Astrocyte (in vitro differentiated cells and primary cell): Measurements from ENCODE around the gene OR1I1. TPM values are rescaled to one million over a fixed set of nuclear protein-coding genes. Genes with fewer than 3 reads are reported as not detected.

Source experiments
- DNase-seq: peaks from one replicate; pipeline ENCODE4 v3.0.0-alpha.2; 2010; ENCODE audit warnings: low read depth
- FAIRE-seq: peaks from 2 replicates; lab custom pipeline; 2011; peaks lifted over from hg19 to GRCh38; lab: Jason Lieb, UNC
- H2AFZ ChIP-seq: 2 replicates; pipeline ENCODE4 v1.6.0; 2012; ENCODE audit warnings: low read depth, low read length, inconsistent platforms
- H3K27ac ChIP-seq: 2 replicates; pipeline ENCODE4 v1.5.1; 2011; ENCODE audit warnings: low read depth, low read length, inconsistent platforms
- H3K27me3 ChIP-seq: 2 replicates; pipeline ENCODE4 v1.6.0; 2011; ENCODE audit warnings: low read length, inconsistent platforms; ENCODE audit not compliant: insufficient read depth
- H3K36me3 ChIP-seq: 2 replicates; pipeline ENCODE4 v1.5.1; 2011; ENCODE audit warnings: low read length, inconsistent platforms; ENCODE audit not compliant: insufficient read depth
- H3K4me1 ChIP-seq: 2 replicates; pipeline ENCODE4 v1.5.1; 2011; ENCODE audit warnings: low read length, inconsistent platforms; ENCODE audit not compliant: insufficient read depth
- H3K4me2 ChIP-seq: 2 replicates; pipeline ENCODE4 v1.6.0; 2012; ENCODE audit warnings: low read length, inconsistent platforms
- H3K4me3 ChIP-seq: 2 replicates; pipeline ENCODE4 v1.5.1; 2011; ENCODE audit warnings: low read depth, mild to moderate bottlenecking, low read length, inconsistent platforms; ENCODE audit not compliant: insufficient read depth
- H3K79me2 ChIP-seq: 2 replicates; pipeline ENCODE4 v1.6.0; 2012; ENCODE audit warnings: mild to moderate bottlenecking, low read length, inconsistent platforms; ENCODE audit not compliant: insufficient read depth
- H3K9ac ChIP-seq: 2 replicates; pipeline ENCODE4 v1.6.0; 2012; ENCODE audit warnings: mild to moderate bottlenecking, low read length, inconsistent platforms
- H3K9me3 ChIP-seq: 2 replicates; pipeline ENCODE4 v1.5.1; 2012; ENCODE audit warnings: low read depth, mild to moderate bottlenecking, low read length, inconsistent platforms; ENCODE audit not compliant: insufficient read depth
- H4K20me1 ChIP-seq: 2 replicates; pipeline ENCODE4 v1.6.0; 2012; ENCODE audit warnings: low read length, inconsistent platforms; ENCODE audit not compliant: insufficient read depth
- H3K27ac Mint-ChIP-seq: one replicate; pipeline ENCODE4 v1.8.0; 2021; ENCODE audit warnings: mild to moderate bottlenecking, mixed read lengths; ENCODE audit not compliant: unreplicated experiment
- H3K27me3 Mint-ChIP-seq: one replicate; pipeline ENCODE4 v1.8.0; 2021; ENCODE audit warnings: low read depth, mixed read lengths; ENCODE audit not compliant: unreplicated experiment
- H3K36me3 Mint-ChIP-seq: one replicate; pipeline ENCODE4 v1.8.0; 2021; ENCODE audit warnings: low read depth, mixed read lengths; ENCODE audit not compliant: unreplicated experiment
- H3K4me1 Mint-ChIP-seq: one replicate; pipeline ENCODE4 v1.8.0; 2021; ENCODE audit warnings: low read depth, mixed read lengths; ENCODE audit not compliant: unreplicated experiment
- H3K4me3 Mint-ChIP-seq: one replicate; pipeline ENCODE4 v1.8.0; 2021; ENCODE audit warnings: mild to moderate bottlenecking, moderate library complexity, mixed read lengths; ENCODE audit not compliant: unreplicated experiment
- H3K9me3 Mint-ChIP-seq: one replicate; pipeline ENCODE4 v1.8.0; 2021; ENCODE audit warnings: mild to moderate bottlenecking, mixed read lengths; ENCODE audit not compliant: unreplicated experiment
- EZH2 ChIP-seq: IDR thresholded peaks from 2 replicates; pipeline ENCODE4 v1.6.1; 2012; ENCODE audit warnings: mild to moderate bottlenecking, low read length, inconsistent platforms; ENCODE audit not compliant: insufficient read depth
- total RNA-seq: library from RNA; stranded (reverse); gene quantifications from 2 replicates; pipeline ENCODE4 v1.2.1, GENCODE V29; 2021
- TF ChIP-seq, protein P1 (sequence below): IDR thresholded peaks from 2 replicates; pipeline ENCODE4 v1.5.1; 2011; ENCODE audit warnings: low read depth, mild to moderate bottlenecking, inconsistent platforms, low read length, moderate library complexity; ENCODE audit not compliant: insufficient read depth

OR1I1 gene
- total RNA-seq, 1 donor from 2014 or later: not detected

DNA sequence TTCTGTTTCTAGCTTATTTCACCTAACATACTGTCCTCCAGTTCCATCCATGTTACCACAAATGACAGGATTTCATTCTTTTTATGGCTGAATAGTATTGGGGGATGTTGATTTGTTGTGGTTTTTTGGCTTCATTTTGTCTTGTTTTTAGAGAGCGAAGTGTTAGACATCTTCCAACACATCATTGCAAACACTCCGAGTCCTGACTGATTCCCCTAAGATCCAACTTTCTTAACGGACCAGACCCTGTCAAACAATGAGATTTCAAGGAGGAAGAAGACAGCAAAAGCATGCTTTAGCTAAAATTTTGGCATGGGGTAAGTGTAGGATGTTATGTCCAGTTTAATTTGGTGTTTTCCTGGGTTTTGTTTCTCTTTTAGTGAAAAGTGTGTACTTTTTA, 36.5 kb upstream of the OR1I1 start:
- no peak for FAIRE-seq

DNA sequence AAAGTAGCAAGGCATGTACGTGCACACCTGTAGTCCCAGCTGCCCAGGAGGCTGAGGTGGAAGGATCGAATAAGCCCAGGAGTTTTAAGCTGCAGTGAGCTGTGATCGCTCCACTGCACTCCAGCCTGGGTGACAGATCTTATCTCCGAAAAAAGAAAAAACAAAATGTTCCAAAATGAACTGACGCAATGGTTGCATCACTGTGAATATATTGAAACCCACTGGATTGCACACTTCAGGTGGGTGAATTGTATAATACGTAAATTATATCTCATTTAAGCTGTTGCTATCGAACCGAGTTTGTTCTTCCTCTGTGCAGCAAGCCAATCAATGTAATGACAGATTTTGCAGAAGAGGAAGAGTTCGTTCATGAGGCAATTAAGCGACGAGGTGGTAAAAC, 34.3 kb upstream of the OR1I1 start:
- no peak overlapping the region for H3K4me3 Mint-ChIP-seq
- no peak overlapping the region for H3K4me2 ChIP-seq
- no peaks in the 10 kb centered on the region for H3K4me1 Mint-ChIP-seq
- no peaks in the 10 kb centered on the region for H3K27me3 ChIP-seq
- H3K27ac ChIP-seq: no peak overlapping the region
- TF ChIP-seq, protein P1, sequence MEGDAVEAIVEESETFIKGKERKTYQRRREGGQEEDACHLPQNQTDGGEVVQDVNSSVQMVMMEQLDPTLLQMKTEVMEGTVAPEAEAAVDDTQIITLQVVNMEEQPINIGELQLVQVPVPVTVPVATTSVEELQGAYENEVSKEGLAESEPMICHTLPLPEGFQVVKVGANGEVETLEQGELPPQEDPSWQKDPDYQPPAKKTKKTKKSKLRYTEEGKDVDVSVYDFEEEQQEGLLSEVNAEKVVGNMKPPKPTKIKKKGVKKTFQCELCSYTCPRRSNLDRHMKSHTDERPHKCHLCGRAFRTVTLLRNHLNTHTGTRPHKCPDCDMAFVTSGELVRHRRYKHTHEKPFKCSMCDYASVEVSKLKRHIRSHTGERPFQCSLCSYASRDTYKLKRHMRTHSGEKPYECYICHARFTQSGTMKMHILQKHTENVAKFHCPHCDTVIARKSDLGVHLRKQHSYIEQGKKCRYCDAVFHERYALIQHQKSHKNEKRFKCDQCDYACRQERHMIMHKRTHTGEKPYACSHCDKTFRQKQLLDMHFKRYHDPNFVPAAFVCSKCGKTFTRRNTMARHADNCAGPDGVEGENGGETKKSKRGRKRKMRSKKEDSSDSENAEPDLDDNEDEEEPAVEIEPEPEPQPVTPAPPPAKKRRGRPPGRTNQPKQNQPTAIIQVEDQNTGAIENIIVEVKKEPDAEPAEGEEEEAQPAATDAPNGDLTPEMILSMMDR: no peak
- no peak for TF ChIP-seq EZH2
- H3K36me3 ChIP-seq: no peaks in the 10 kb centered on the region
- no peaks in the 10 kb centered on the region for H4K20me1 ChIP-seq
- H3K27ac Mint-ChIP-seq: no peak overlapping the region
- no peak overlapping the region for H3K4me3 ChIP-seq
- H3K9ac ChIP-seq: no peak overlapping the region
- DNase-seq (no peak), FAIRE-seq (no peak)
- no peaks in the 10 kb centered on the region for H3K4me1 ChIP-seq
- H3K36me3 Mint-ChIP-seq: no peaks in the 10 kb centered on the region
- H3K79me2 ChIP-seq: no peaks in the 10 kb centered on the region
- H3K9me3 Mint-ChIP-seq: peaks cover 3% of the 10 kb centered on the region
- no peaks in the 10 kb centered on the region for H3K9me3 ChIP-seq
- H2AFZ ChIP-seq: no peak overlapping the region
- peaks cover 22% of the 10 kb centered on the region for H3K27me3 Mint-ChIP-seq

More for the DNA sequence above, 36.5 kb upstream of the OR1I1 start:
- peaks cover 10% of the 10 kb centered on the region for H3K27me3 Mint-ChIP-seq
- H3K9me3 ChIP-seq: no peaks in the 10 kb centered on the region
- no peak overlapping the region for H3K27ac Mint-ChIP-seq
- no peaks in the 10 kb centered on the region for H4K20me1 ChIP-seq
- no peak overlapping the region for H3K4me3 Mint-ChIP-seq
- H3K27me3 ChIP-seq: no peaks in the 10 kb centered on the region
- TF ChIP-seq EZH2: no peak
- TF ChIP-seq, protein P1: no peak
- no peaks in the 10 kb centered on the region for H3K36me3 Mint-ChIP-seq
- H3K9me3 Mint-ChIP-seq: peaks cover 2% of the 10 kb centered on the region
- DNase-seq: no peak
- H3K27ac ChIP-seq: no peak overlapping the region
- H3K36me3 ChIP-seq: no peaks in the 10 kb centered on the region
- no peak overlapping the region for H3K4me3 ChIP-seq
- H3K4me1 ChIP-seq: no peaks in the 10 kb centered on the region
- H3K79me2 ChIP-seq: no peaks in the 10 kb centered on the region
- no peak overlapping the region for H3K9ac ChIP-seq
- no peak overlapping the region for H2AFZ ChIP-seq
- H3K4me2 ChIP-seq: no peak overlapping the region
- no peaks in the 10 kb centered on the region for H3K4me1 Mint-ChIP-seq

DNA sequence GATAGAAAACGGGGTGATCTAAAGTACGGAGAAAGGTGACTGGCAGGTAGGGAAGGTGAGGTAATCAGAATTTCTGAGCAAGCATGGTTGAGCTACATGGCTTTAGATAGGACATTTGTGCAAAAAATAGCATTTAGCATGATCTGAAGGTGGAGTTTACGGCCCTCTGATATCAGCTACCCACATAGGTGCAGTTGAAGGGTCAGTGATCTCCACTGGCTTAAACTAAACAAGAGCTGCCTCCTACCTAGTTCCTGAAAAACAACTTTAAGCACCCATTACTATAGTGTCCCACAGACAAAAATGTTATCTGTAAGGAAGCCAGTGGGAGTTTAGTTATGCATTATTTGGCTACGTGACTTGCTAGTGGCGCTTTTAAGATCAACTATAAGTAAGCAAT, 33.9 kb upstream of the OR1I1 start:
- Histone ChIP-seq H3K9ac (no peak overlapping the region), H3K79me2 (no peaks in the 10 kb centered on the region), H3K27me3 (no peaks in the 10 kb centered on the region), H3K4me2 (no peak overlapping the region), H3K4me3 (no peak overlapping the region), H4K20me1 (no peaks in the 10 kb centered on the region), H3K27ac (no peak overlapping the region), H3K9me3 (no peaks in the 10 kb centered on the region), H3K4me1 (no peaks in the 10 kb centered on the region), H3K36me3 (no peaks in the 10 kb centered on the region), H2AFZ (no peak overlapping the region)
- Mint-ChIP-seq H3K9me3 (peaks cover 3% of the 10 kb centered on the region), H3K4me3 (no peak overlapping the region), H3K36me3 (no peaks in the 10 kb centered on the region), H3K27ac (no peak overlapping the region), H3K4me1 (no peaks in the 10 kb centered on the region), H3K27me3 (peaks cover 22% of the 10 kb centered on the region)
- DNase-seq: no peak
- FAIRE-seq: no peak
- TF ChIP-seq EZH2: no peak
- TF ChIP-seq, protein P1: no peak
